HUES64 (cell line): ENCODE data around the gene CERT1.

ENCODE experiments used
- H3K27ac ChIP-seq: 2 replicates; pipeline ENCODE4 v1.7.0; 2013; ENCODE audit warnings: low read depth, low read length, inconsistent platforms
- H3K27me3 ChIP-seq: 2 replicates; pipeline ENCODE4 v1.6.1; 2013; ENCODE audit warnings: mild to moderate bottlenecking, low read length; ENCODE audit not compliant: insufficient read depth
- H3K36me3 ChIP-seq: 2 replicates; pipeline ENCODE4 v1.6.1; 2013; ENCODE audit warnings: mild to moderate bottlenecking, low read length; ENCODE audit not compliant: insufficient read depth
- H3K4me1 ChIP-seq: 2 replicates; pipeline ENCODE4 v1.6.1; 2013; ENCODE audit warnings: mild to moderate bottlenecking, low read length, moderate library complexity; ENCODE audit not compliant: insufficient read depth
- H3K4me3 ChIP-seq: 2 replicates; pipeline ENCODE4 v1.5.1; 2013; ENCODE audit warnings: mild to moderate bottlenecking, low read length, moderate library complexity
- H3K9ac ChIP-seq: 2 replicates; pipeline ENCODE4 v1.6.1; 2013; ENCODE audit warnings: mild to moderate bottlenecking, low read depth, low read length
- H3K9me3 ChIP-seq: 2 replicates; pipeline ENCODE4 v1.6.1; 2013; ENCODE audit warnings: low read depth, low read length; ENCODE audit not compliant: insufficient read depth
- WGBS: fragments of 150-250, 120-280 bp; methylation state at CpG from one replicate; pipeline ENCODE4 v1.1.7; 2013; ENCODE audit warnings: missing lambda C conversion rate; 5-methylcytosine and 5-hydroxymethylcytosine counted together

The CERT1 gene

GRCh38 chr5:75368391-75368790 is 143.0 kb downstream of the CERT1 start:
- H3K36me3 ChIP-seq: peaks cover 3% of the 10 kb centered on the region
- no peaks in the 10 kb centered on the region for H3K9me3 ChIP-seq
- 91% methylated on average over 4 of the region's 4 CpGs for WGBS
- H3K27ac ChIP-seq: no peak overlapping the region
- no peak overlapping the region for H3K9ac ChIP-seq
- H3K4me3 ChIP-seq: no peak overlapping the region
- no peaks in the 10 kb centered on the region; the same call in none of the 2 replicates for H3K4me1 ChIP-seq
- H3K27me3 ChIP-seq: no peaks in the 10 kb centered on the region

GRCh38 chr5:75367401-75367800 is 144.0 kb downstream of the CERT1 start:
- H3K9me3 ChIP-seq: no peaks in the 10 kb centered on the region
- no peak overlapping the region for H3K4me3 ChIP-seq
- peaks cover 12% of the 10 kb centered on the region for H3K36me3 ChIP-seq
- H3K9ac ChIP-seq: no peak overlapping the region
- no peaks in the 10 kb centered on the region for H3K27me3 ChIP-seq
- no peak overlapping the region for H3K27ac ChIP-seq
- H3K4me1 ChIP-seq: peaks cover 7% of the 10 kb centered on the region

GRCh38 chr5:75366787-75367186 is 144.6 kb downstream of the CERT1 start:
- Histone ChIP-seq H3K27ac (no peak overlapping the region), H3K9ac (no peak overlapping the region), H3K9me3 (no peaks in the 10 kb centered on the region), H3K36me3 (peaks cover 18% of the 10 kb centered on the region), H3K4me1 (peaks cover 7% of the 10 kb centered on the region), H3K4me3 (no peak overlapping the region), H3K27me3 (no peaks in the 10 kb centered on the region)
- WGBS: 96% methylated on average over 9 of the region's 9 CpGs

GRCh38 chr5:75365740-75366139 is 145.7 kb downstream of the CERT1 start:
- H3K27me3 ChIP-seq: no peaks in the 10 kb centered on the region
- peaks cover 7% of the 10 kb centered on the region for H3K4me1 ChIP-seq
- no peak overlapping the region for H3K27ac ChIP-seq
- H3K4me3 ChIP-seq: no peak overlapping the region
- H3K9me3 ChIP-seq: no peaks in the 10 kb centered on the region
- H3K36me3 ChIP-seq: peaks cover 29% of the 10 kb centered on the region
- no peak overlapping the region for H3K9ac ChIP-seq
- 40% methylated on average over 1 of the region's 1 CpG for WGBS

GRCh38 chr5:75364571-75365280 is 146.7 kb downstream of the CERT1 start:
- WGBS: 92% methylated on average over 7 of the region's 7 CpGs
- peaks cover 39% of the 10 kb centered on the region for H3K36me3 ChIP-seq
- no peak overlapping the region for H3K9ac ChIP-seq
- peaks cover 7% of the 10 kb centered on the region for H3K4me1 ChIP-seq
- H3K9me3 ChIP-seq: no peaks in the 10 kb centered on the region
- H3K27me3 ChIP-seq: no peaks in the 10 kb centered on the region
- no peak overlapping the region for H3K4me3 ChIP-seq
- H3K27ac ChIP-seq: no peak overlapping the region

- WGBS: 94% methylated on average over 8 of the region's 8 CpGs
- Histone ChIP-seq H3K27me3 (no peaks in the 10 kb centered on the region), H3K9me3 (no peaks in the 10 kb centered on the region), H3K36me3 (peaks cover 47% of the 10 kb centered on the region), H3K4me1 (peaks cover 7% of the 10 kb centered on the region), H3K9ac (no peak overlapping the region), H3K27ac (no peak overlapping the region), H3K4me3 (no peak overlapping the region)
Observed at GRCh38 chr5:75363726-75364495, 147.5 kb downstream of the CERT1 start.

GRCh38 chr5:75363111-75363510 is 148.3 kb downstream of the CERT1 start:
- H3K27ac ChIP-seq: no peak overlapping the region; the same call in 1 of the 2 replicates
- peaks cover 55% of the 10 kb centered on the region for H3K36me3 ChIP-seq
- H3K4me3 ChIP-seq: no peak overlapping the region
- no peak overlapping the region for H3K9ac ChIP-seq
- no peaks in the 10 kb centered on the region for H3K9me3 ChIP-seq
- 90% methylated on average over 5 of the region's 5 CpGs for WGBS
- no peaks in the 10 kb centered on the region for H3K27me3 ChIP-seq
- H3K4me1 ChIP-seq: peaks cover 7% of the 10 kb centered on the region

- Histone ChIP-seq H3K27ac (no peak overlapping the region; the same call in 1 of the 2 replicates), H3K4me3 (no peak overlapping the region), H3K36me3 (peaks cover 61% of the 10 kb centered on the region), H3K4me1 (peaks cover 7% of the 10 kb centered on the region), H3K9me3 (no peaks in the 10 kb centered on the region), H3K27me3 (no peaks in the 10 kb centered on the region), H3K9ac (no peak overlapping the region)
- WGBS: 100% methylated on average over 2 of the region's 4 CpGs
Observed at GRCh38 chr5:75362474-75362975, 148.9 kb downstream of the CERT1 start.

GRCh38 chr5:75361310-75361709 is 150.1 kb downstream of the CERT1 start:
- Histone ChIP-seq H3K4me1 (peaks cover 7% of the 10 kb centered on the region), H3K27me3 (no peaks in the 10 kb centered on the region), H3K27ac (no peak overlapping the region), H3K9me3 (no peaks in the 10 kb centered on the region), H3K4me3 (no peak overlapping the region), H3K9ac (no peak overlapping the region), H3K36me3 (peaks cover 73% of the 10 kb centered on the region)
- WGBS: 92% methylated on average over 4 of the region's 4 CpGs

- H3K36me3 ChIP-seq: peaks cover 100% of the 10 kb centered on the region
- no peaks in the 10 kb centered on the region for H3K9me3 ChIP-seq
- H3K4me1 ChIP-seq: peaks cover 5% of the 10 kb centered on the region; the same call in 1 of the 2 replicates
- H3K27me3 ChIP-seq: no peaks in the 10 kb centered on the region
- no CpG with 5 or more reads among the region's 3 CpGs for WGBS
- H3K9ac ChIP-seq: no peak overlapping the region
- H3K27ac ChIP-seq: no peak overlapping the region
- no peak overlapping the region for H3K4me3 ChIP-seq
Observed at GRCh38 chr5:75358117-75358516, 153.3 kb downstream of the CERT1 start.

- H3K4me3 ChIP-seq: no peak overlapping the region
- no peaks in the 10 kb centered on the region for H3K27me3 ChIP-seq
- H3K27ac ChIP-seq: no peak overlapping the region
- H3K9ac ChIP-seq: no peak overlapping the region
- peaks cover 100% of the 10 kb centered on the region for H3K36me3 ChIP-seq
- H3K9me3 ChIP-seq: no peaks in the 10 kb centered on the region
- 81% methylated on average over 6 of the region's 7 CpGs for WGBS
- no peaks in the 10 kb centered on the region for H3K4me1 ChIP-seq
Observed at GRCh38 chr5:75356719-75357118, 154.7 kb downstream of the CERT1 start.
